Activated CD4-positive, alpha-beta T cell treated with anti-CD3 and anti-CD28 coated beads, Interleukin-2, Interleukin-6, amounts not matched to agents 100 ng/mL and 50 ng/mL, durations not matched to agents 16 hours and 8 hours (primary cell): ENCODE results near the gene SLIRP.
A peak's percentile ranks its signal among the peaks of the same experiment; 100 is the strongest.
"Not testable (repeated sequence)": the region's sequence is repeated elsewhere in the genome, so short reads cannot be mapped to it uniquely, and the experiment has no call there.

Experiments
- DNase-seq: peaks from one replicate; pipeline ENCODE4 v3.0.0-alpha.2; 2020

Gene SLIRP

DNA sequence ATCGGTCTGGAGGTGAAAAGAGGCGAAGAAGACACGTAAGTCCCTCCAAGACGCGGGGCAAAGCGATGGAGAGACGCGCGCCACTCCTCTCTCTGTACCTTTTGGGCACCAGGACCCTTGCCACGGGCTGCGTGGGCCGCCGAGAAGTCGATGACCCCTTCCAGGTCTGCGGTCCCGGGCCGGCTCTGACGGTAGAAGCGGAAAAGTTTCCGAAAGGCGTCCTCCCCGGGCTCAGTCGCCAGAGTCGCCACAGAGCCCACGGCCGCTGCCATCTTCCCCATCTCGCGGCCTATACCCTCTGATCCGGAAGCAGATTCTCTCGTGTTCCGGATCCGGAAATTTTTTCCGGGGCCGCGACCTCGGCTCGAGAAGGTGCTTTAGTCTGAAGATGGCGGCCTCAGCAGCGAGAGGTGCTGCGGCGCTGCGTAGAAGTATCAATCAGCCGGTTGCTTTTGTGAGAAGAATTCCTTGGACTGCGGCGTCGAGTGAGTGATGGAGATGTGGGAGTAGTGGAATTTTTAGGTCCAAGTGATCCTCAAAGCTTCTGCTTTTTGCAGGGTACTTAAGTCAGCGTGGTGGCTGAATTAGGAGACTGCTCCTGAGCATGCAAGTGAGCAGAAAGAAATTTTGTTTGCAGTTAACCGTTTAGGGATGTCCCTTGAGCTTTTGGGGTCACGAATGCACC lies at the start of gene SLIRP, which contains the start of gene ALKBH1:
Gene SLIRP (plus strand): TSS at position 380 of the 685 bp plus-strand sequence. CDS start 9 bp downstream, at position 389.
Gene ALKBH1 (minus strand): TSS at position 300 of the 685 bp plus-strand sequence. CDS start 19 bp downstream, at position 281.
- DNase-seq, result peak; percentile 94

DNA sequence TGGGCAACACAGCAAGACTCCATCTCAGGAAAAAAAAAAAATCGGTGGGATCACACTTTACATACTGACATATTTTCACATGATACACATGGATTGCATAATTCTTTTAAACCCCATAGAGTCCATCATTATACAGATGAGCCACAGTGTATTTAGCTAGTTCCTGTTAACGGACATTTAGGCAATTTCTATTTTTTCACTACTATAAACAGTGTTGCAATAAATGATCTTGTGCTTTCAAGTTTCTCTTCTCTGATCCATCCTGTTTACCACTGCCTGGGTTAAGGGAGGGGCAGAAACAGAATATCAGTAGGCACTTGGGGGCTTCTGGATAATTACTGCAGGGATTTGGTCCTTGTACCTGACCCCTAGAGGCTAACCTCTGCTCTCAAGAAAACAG lies 48.1 kb upstream of the SLIRP start:
- no peak for DNase-seq

DNA sequence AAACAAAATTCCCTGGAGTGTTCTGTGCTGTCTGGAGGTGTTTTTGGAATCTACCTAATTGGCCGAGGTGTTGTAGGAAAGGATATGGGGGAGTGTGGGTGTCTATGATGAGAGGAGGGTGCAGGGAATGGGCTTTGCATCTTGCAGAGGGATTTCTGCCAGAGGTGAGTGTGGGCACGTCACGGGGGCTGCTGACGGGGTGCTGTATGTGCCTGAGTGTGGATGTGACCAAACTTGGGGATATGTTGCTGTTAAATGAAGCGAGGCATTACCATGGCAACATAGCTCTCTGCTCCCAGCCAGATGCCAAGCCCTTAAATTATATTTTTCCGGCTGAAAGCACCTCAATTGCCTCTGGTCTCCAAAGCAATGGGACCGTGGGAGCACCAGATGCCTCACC lies 47.1 kb upstream of the SLIRP start:
- no peak for DNase-seq

DNA sequence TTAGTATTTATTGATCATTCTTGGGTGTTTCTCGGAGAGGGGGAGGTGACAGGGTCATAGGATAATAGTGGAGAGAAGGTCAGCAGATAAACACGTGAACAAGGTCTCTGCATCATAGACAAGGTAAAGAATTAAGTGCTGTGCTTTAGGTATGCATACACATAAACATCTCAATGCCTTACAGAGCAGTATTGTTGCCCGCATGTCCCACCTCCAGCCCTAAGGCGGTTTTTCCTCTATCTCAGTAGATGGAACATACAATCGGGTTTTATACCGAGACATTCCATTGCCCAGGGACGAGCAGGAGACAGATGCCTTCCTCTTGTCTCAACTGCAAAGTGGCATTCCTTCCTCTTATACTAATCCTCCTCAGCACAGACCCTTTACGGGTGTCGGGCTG lies 46.3 kb upstream of the SLIRP start:
- DNase-seq, result not testable (repeated sequence)

DNA sequence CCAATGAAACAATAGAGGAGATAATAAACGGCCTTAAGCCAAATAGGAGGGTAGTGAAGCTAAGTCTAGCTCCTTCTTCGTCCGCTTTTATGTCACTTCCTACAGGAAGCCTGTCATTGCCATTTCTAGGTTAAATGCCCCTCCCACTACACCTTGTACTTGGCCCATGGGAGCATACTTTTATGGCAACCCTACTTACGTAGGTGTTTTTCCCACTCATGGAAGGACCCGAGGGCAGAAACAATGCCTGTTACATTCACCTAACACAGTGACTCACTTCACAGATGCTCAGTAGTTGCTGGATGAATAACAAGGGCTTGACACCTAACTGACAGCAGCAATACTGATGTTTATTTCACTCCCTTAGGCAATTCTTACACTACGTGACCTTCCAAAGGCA lies 44.6 kb upstream of the SLIRP start:
- no peak for DNase-seq

DNA sequence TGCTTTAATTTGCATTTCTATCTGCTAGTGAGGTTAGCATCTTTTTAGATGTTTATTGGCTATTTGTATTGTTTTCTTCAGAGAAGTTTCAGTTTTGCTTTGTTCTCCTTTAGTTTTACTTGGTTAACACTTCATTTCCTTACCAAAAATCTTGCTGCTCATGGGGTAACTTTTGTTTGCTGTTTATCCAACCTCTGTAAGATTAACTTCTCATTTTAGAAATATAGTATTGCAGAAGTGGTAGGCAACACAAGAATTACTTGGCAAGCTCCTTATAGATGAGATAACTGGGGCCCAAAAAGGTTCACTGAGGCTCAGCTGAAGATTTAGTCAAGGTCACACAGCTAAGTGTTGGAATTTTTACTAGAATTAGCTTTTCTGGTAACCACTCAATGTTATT lies 40.6 kb upstream of the SLIRP start:
- DNase-seq, result no peak

DNA sequence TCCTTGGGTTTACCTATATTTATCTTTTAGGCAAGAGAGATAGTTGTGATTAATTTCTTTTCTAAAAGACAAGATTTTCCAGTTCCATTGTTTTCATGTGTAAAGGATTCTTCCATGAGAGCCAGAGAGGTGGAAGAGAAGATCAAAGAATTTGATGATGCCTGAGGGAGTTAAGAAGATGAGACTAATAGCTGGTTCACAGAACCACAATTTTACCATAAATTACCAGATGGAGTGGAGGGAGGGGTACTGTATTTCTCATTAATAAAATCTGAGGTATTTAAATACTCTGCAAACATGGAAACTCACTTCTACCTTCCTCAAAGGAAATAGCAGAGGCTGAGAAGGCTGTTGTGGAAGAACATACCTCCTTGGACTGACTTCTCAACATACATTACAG lies 34.7 kb upstream of the SLIRP start:
- no peak for DNase-seq

DNA sequence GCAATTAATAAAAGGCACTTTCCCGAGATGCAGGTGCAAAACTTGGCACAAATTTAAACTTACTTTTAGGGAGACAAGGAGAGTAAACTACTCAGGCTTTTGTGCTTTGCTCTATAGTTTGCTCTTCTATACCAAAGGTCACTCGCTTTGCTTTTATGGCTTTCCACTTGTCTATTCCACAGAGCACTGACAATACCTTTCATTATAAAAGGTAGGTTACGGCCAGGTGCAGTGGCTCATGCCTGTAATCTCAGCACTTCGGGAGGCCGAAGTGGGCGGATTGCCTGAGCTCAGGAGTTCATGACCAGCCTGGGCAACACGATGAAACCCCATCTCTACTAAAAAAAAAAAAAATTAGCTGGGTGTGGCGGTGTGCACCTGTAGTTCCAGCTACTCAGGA lies 33.0 kb upstream of the SLIRP start:
- DNase-seq, result no peak

DNA sequence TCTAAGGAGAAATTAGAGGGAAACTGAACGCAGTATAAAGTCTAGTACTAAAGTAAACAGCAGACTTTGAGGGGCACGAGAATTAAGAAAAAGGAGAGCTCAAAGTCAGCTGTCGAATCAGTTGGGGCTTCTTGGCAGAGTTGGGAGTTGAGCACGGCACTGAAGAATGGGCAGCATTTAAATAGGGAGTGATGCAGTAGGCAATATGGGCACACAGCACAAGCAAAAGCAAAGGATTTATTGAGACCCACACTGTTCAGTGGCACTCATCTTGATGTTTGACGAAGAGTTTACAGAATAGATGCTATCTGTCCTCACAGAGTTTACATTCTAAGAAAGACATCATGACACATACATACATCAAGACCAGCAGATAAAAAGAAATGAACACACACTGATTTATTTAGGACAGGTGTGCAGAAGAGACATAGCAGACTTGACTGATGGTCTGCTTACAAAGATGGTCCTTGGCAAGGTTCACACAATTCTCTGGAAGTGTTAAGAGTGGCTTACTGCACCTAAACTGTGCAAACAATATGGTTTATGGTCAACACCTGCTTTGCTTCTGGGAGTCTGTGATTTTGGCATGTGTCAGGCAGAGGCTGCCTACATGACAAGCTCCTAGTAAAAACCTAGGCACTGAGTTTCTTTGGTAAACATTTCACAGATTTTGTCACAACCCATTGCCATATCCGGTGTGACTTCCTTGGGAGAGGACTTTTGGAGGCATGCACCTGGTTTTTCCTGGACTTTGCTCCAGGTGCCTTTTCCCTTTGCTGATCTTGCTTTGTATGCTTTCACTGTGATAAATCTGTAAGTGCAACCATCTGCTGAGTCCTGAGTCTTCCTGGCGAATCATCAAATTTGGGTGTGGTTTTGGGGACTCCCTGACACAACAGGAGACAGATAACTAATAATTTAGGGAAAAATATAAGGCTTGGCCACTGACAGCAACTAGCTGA lies 26.4 kb upstream of the SLIRP start:
- DNase-seq, result no peak

DNA sequence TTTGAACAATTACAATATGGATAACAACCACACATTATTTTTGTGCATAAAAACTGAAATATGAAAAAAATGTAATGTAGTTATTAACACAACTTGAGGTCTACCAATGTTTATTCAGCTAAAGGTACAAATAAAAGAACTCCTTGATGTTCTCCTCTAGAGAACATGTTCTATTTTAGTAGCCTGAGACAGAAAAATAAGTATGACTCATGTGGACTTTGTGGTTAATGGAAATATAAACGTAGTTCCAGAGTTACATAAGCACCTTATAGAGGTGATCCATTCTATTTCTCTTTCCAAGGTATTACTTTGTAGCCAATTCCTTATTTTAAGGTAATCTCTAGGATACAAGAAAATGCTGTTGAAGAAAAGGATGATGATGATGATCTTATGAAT lies 25.7 kb upstream of the SLIRP start:
- DNase-seq, result no peak

DNA sequence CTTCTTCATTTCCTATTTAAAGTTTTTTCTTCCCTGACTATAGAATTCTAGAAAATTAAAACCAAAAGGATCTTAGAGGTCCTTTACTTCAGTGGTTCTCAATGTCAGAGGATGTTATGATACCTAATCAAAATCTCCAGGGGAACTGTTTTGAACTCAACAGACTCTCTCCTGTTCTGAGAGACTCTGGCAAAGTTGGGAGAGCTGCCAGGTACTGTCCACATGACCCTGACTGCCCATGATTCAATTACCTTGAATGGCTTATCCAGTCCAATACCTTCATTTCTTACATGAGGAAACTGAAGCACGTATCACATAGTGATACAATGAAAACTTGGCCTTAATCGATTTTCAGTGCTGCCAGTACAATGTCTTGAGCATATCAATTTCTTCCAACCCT lies 16.6 kb upstream of the SLIRP start:
- no peak for DNase-seq

DNA sequence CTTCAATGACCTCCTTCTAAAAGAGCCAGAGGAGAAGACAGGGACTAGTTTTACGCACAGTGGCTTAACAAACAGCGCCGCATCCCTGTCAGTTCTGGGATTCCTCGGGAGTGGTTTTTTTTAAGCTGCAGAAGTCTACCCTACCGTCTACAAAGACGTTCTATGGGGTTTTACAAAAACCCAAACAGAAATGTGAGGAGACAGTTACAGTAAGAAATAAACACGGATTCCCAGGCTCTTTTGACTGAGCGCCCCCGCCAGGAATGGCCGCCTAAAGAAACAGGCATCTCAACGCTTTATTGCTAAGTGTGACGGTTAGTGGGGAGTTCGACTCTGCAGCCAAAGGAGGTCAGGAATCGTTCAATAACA lies 564 bp upstream of the SLIRP start:
- peak; percentile 12 for DNase-seq

DNA sequence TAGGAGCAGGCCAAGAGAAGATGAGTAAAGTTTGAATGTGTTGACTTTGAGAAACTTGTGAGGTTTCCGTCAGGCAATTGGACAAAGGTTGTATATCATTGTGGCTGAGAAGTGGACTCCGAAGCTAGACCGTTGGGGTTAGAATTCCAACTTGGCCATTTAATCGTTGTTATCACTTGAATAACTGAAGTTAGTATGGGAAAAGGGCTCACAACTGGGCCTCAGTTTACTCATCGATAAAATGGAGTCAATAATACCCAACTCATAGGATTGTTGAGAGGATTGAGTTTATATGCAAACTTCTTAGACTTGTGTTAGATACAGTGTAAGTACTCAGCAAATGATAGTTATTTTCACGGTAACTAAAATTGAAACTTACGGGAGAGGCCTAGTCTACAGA lies 846 bp downstream of the SLIRP start:
- DNase-seq, result no peak

DNA sequence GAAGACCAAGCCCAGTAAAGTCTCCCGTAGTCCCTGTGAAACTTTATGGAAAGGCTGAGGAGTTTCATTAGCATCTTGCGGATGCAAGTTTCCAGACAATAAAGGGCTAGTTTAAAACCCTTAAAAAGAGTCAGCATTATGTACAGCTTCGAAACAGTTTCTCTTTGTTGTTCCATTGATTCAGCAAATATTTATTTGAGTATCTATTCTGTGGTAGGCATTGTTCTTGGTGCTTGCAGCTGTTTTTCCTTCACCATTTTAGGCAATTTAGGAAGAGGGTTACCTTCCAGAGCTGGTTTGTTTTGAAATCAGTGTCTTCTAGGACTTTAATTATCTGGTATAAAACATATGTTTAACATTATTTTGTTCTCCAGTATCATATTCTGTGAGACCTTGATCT lies 1.5 kb downstream of the SLIRP start:
- no peak for DNase-seq

DNA sequence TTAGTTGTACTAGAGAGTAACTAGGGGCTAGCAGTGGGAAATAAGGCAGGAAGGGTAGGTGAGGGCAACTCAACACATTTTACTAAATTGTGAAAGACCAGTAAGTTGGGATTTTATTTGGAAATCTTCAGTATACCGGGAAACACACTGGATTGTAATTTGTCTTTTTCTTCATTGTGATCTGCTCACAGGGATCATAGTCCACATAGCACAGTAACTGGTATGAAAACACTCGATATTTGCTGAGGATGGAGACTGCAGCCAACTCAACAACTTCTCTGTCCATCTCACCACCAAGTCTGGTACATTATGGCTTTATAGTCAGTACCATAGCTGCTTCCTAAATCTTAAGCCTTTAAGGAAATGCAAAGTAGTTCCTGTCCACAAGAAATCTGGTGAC lies 2.5 kb downstream of the SLIRP start:
- no peak for DNase-seq

DNA sequence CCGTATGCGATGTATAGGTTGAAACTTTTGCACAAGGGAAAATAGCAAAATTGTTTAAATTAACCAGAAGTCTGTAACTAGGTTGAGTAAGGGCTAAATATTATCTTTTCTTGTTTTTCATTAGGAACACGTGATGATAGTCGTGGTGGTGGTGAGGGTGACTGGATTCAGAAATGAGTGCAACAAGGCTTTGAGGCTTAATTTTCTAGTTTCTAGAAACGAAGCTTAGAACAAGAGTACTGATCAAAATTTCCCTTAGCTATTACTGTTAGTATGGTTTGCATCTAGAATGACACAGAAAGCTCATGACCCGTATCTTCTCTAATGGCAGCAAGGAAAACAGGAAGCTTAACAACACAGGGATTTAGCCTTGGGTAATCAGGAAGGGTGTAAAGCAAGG lies 7.0 kb downstream of the SLIRP start:
- DNase-seq, result peak; percentile 44

DNA sequence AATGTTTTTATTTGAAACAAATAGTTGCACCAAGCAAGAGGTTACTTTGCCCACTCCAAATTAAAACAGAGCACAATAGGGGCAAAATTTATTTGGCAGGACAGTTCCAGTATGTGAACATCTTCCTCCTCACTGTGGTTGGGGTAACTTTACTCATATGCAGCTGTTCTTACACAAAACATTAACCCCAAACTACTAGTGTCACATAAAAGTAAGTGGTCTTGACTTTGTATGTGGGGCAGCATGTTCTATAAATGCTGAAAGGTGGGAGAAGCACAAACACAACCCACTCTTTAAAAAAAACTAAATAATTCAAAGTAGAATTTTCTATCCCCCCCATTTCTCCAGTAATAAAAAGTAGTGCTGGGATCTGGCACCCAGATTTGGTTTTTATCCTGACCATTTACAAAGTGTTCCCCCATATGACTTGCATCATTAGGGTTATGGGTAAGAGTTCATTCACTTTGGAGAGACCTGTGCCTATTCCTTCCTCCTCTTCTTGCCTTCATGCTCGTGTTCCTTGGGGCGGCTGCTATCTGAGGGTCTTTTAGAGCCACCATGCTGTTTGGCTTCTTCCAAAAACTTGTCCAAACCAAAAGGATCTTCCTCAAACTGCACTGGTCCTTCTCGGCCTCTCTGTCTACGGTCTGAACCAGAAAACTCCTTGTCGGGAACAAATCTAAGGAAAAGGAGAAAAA lies 9.9 kb downstream of the SLIRP start:
- DNase-seq, result no peak

DNA sequence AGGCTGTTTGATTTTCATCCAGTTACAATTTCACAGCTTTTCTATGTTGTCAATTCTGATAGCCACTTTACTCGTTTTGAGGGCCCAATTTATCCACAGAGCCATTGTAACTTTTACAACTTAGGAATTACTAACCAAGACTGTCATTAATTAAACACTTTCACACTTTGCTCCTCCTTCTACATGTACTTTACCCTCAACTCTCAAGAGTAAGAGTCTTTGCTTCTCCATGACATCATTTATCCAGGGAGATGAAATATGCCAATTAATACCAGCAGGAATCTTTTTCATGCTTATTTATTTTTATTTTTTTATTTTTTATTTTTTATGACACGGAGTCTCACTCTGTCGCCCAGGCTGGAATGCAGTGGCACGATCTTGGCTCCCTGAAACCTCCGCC lies 13.5 kb downstream of the SLIRP start:
- no peak for DNase-seq

DNA sequence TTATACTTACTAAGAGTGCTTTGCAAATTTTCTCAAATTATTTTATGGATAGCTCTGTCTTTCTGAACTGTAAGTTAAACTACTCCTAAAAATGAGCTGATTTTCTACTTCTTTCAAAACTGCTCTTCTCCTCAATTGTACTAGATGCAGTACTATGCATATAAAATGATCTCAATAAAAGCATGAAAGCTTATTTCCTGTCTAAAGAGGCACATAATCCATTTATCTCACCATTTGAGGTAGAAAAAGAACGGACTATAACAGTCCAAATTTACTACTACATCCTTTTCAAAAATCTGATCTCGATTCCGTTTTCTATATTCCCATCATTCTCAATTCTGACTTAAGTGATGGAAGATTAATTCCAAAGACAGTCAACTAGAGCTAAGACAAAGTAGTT lies 14.4 kb downstream of the SLIRP start:
- DNase-seq, result no peak

DNA sequence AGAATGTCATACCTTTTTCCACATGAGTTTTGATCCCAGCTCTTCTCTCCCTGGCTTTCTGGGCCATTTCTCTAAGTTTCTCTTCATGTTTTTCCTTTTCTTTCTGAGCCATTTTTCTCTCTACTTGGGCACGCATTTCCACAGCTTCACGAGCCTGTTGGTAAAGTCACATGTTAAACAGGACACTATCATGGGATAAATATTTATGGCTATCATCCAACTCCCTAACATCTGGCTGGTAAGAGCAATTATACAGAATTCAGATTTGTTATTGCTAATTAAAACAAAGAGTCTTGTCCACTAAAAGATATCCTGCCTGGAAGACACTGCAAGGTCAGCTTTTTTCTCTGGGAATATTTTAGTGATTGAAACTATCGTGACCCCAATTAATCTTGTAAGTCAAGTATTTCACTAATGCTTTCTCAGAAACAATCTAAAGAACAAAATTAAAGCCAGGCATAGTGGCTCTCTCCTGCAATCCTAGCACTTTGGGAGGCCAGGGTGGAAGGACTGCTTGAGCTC lies 23.1 kb downstream of the SLIRP start:
- DNase-seq, result no peak

DNA sequence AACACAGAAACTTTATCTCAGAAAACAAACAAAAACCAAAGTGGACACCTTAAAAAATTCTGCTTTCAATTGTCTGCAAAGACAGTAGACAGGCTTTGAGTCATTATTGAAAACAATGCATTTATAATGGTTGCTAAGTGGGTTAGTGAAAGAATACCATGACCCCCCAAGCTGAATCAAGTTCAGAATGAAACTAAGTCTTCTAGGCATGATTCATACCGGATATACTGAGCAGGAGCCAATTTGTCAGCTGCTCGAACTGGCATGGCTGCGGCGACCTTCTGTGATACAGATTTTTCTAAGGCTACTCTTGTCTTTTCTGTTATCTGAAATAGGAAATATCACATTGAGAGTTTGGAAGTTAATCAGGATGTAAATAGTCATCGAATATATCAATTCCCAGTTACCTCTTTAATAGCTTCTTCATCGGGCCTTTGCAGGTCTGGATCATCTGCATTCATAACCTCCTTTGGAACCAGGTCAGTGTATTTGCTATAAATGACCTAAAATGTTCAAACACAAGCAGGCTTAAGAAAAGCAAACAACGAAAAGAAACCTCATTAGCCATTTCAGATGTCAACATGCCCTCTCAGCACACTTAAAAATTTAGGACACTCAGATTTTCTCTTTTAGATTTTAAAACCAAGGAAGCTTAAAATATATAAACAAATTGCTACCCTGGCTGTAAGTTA lies 30.8 kb downstream of the SLIRP start:
- peak; percentile 76 for DNase-seq

DNA sequence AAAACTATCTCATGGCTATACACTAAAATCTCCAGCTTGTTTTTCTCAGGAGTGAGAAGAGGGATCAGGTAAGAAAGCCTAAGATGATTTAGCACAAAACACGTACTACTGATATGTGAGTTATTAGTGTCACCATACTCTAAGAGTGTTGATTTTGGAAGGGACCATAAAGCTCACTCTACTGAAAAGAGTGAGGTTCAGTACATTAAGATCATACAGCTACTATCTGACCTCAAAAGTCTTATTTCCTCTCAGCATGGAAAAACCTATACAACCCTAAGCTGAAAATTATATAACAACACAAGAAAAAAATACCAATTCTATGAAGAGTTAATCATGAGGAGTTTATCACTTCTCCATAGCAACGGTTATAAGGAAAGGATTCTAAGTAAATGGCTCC lies 33.5 kb downstream of the SLIRP start:
- DNase-seq, result no peak
